Mucosa of rectum (tissue), 2 donors: ENCODE measurements around the gene KASH5.

Source experiments
- H3K27ac ChIP-seq, 2 donors: one replicate each; pipeline ENCODE4 v1.7.0; 2013; ENCODE audit warnings: inconsistent platforms in 2 of 2, low read depth in 2 of 2, low read length in 2 of 2
- H3K27me3 ChIP-seq, 2 donors: one replicate each; pipeline ENCODE4 v1.7.0; 2013; ENCODE audit warnings: low read length in 2 of 2; ENCODE audit not compliant: control insufficient read depth in 2 of 2, insufficient read depth in 2 of 2
- H3K36me3 ChIP-seq, 2 donors: one replicate each; pipeline ENCODE4 v1.7.0; 2013; ENCODE audit warnings: low read length in 2 of 2; ENCODE audit not compliant: control insufficient read depth in 2 of 2, insufficient read depth in 2 of 2
- H3K4me1 ChIP-seq, 2 donors: one replicate each; pipeline ENCODE4 v1.7.0; 2013; ENCODE audit warnings: low read length in 2 of 2, mild to moderate bottlenecking in 1 of 2; ENCODE audit not compliant: control insufficient read depth in 2 of 2, insufficient read depth in 2 of 2
- H3K4me3 ChIP-seq, 2 donors: one replicate each; pipeline ENCODE4 v1.7.0; 2013; ENCODE audit warnings: low read length in 2 of 2
- H3K9ac ChIP-seq, 2 donors: one replicate each; pipeline ENCODE4 v1.7.0; 2013; ENCODE audit warnings: low read length in 2 of 2, low read depth in 1 of 2, mild to moderate bottlenecking in 1 of 2
- H3K9me3 ChIP-seq, 2 donors: one replicate each; pipeline ENCODE4 v1.7.0; 2013; ENCODE audit warnings: low read length in 2 of 2; ENCODE audit not compliant: control insufficient read depth in 2 of 2
- donor health status: healthy.
- donor health status: Normal muscosa, but diverticular disease.

KASH5 gene

DNA sequence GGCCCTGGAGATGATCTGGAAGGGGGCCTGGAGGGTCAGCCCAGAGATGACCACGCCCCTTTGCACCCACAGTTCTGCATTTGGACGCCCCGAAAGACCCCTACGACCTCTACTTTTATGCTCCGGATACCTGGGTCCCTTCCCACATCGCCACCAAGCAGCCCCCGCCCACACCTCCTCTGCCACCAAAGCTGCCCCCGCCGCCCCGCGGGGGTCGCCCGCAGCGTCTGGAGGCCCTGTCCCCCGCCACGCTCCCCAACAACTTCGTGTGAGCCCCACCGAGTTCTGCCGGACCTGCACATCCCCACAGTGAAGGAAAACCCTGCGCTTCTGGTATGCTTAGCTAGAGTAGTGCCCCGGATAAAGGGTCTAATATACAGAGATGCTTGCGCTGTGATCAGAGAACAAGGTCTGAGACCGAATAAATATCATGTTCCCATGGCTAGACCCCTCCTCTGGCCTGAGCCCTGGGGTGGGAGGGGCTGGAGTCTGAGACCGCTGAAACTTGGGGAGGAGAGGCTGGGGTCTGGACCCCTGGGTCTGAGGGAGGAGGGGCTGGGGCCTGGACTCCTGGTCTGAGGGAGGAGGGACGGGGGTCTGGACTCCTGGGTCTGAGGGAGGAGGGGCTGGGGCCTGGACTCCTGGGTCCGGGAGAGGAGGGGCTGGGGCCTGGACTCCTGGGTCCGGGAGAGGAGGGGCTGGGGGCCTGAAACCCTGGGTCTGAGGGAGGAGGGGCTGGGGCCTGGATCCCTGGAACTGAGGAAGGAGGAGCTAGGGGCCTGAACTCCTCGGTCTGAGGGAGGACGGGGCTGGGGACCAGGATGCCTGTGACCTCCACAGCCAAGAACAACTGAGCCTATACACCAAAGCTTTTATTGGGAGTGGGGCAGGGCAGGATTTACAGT lies 40.8 kb downstream of the KASH5 start:
- peaks cover 67 to 77% of the 10 kb centered on the region in 2 donors for H3K27me3 ChIP-seq
- no peak overlapping the region for H3K27ac ChIP-seq
- H3K4me3 ChIP-seq: no peak overlapping the region
- no peaks in the 10 kb centered on the region for H3K36me3 ChIP-seq
- peaks cover 3 to 7% of the 10 kb centered on the region in 2 donors for H3K4me1 ChIP-seq
- no peaks in the 10 kb centered on the region for H3K9me3 ChIP-seq
- no peak overlapping the region for H3K9ac ChIP-seq

DNA sequence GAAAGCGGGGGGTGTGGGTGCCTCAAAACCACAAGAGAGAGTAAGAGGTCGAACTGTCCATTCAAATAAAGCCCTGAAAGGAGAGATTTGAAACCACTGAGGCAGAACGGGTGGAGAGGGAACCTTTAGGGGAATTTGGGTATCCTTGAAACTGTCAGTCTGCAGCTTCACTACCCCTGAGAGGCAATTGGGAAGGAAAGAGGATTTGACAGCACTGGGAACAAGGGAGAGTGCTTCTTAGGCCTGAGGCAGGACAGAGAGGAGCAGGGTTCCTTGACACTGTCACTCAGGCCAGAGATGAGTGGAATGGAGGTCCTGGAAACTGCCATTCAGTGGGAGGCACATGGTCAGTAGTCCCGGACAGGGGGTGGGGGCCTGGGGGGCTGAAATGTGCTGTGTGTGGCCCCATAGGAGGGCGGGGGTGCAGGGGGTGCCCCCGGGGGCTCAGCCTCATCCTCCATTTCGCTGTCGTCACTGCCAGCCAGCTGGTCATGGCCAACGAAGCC lies 42.2 kb downstream of the KASH5 start:
- peaks cover 68 to 73% of the 10 kb centered on the region in 2 donors for H3K27me3 ChIP-seq

GRCh38 chr19:49430678-49431329 lies 42.8 kb downstream of the KASH5 start:
- peaks cover 62 to 73% of the 10 kb centered on the region in 2 donors for H3K27me3 ChIP-seq
- H3K4me1 ChIP-seq: peaks cover 3 to 7% of the 10 kb centered on the region in 2 donors
- H3K36me3 ChIP-seq: no peaks in the 10 kb centered on the region
- H3K9ac ChIP-seq: no peak overlapping the region
- H3K9me3 ChIP-seq: no peaks in the 10 kb centered on the region
- H3K27ac ChIP-seq: no peak overlapping the region
- no peak overlapping the region for H3K4me3 ChIP-seq

More for the DNA sequence above, 42.2 kb downstream of the KASH5 start:
- Histone ChIP-seq H3K9me3 (no peaks in the 10 kb centered on the region), H3K9ac (no peak overlapping the region), H3K36me3 (no peaks in the 10 kb centered on the region), H3K4me3 (no peak overlapping the region), H3K4me1 (peaks cover 3 to 7% of the 10 kb centered on the region in 2 donors), H3K27ac (no peak overlapping the region)

DNA sequence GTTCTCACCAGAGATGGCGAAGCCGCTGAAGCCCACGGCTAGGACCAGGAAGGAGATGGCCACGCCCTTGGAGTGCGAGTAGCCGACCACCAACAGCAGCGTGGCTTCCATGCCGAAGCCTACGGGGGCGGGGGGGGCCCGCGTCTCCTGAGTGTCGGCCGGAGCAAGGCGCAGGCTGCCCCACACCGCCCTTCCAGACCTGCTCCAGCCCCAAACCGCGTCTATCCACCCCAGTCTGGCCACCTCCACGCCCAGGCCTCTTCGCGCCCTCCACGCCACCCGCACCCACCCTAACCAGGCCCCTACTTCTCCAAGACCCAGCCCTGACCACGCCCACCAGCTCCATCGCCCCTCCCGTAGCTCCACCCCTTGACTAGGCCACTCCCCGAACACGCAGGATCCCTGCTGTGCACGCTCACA lies 43.3 kb downstream of the KASH5 start:
- Histone ChIP-seq H3K27me3 (peaks cover 62 to 73% of the 10 kb centered on the region in 2 donors), H3K4me3 (no peak overlapping the region), H3K27ac (no peak overlapping the region), H3K9me3 (no peaks in the 10 kb centered on the region), H3K9ac (no peak overlapping the region), H3K4me1 (peaks cover 3 to 7% of the 10 kb centered on the region in 2 donors), H3K36me3 (no peaks in the 10 kb centered on the region)

DNA sequence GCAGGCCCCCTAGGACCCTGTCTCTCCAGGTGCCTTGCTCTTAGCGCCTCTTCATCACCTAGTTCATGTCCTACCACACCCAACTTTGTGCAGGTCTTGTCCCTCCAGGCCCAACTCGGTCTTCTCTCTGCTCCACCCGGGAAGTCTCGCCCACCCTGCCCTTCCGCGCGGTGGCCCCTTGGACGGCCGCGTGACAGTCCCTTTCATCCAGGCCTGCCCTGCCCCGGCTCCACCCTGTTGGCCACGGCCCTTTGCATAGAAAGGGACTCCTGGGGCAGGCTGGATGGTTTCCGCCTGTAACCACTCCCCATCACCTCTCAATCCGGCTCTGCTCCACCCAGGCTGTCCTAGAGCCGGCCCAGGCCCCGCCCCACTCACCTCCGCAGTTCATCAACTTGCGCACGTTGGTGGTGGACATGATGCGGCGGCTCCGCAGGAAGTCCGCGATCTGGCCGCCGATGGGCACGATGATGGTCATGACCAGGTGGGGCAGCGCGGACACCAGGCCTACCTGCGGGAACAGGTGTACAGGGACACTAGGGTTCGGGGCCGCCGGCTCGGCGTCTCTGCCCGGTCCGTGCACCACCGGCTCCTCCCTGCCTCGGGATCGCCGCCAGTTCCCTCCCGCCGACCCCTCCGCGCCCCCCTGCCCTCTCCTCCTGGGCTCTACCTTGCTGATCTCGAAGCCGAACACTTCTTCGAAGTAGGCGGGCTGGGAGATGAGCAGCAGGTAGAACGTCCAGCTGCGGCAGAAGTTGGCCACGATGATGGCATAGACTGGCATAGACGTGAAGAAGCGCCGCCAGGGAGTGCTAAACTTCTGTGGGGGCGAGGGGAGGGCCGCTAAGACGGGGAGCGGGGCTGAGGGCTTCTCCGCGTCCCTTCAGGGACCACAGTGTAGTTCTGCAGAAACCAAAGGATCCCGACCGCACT lies 44.4 kb downstream of the KASH5 start:
- Histone ChIP-seq H3K9me3 (no peaks in the 10 kb centered on the region), H3K4me1 (peaks cover 3 to 7% of the 10 kb centered on the region in 2 donors), H3K27me3 (peaks cover 60 to 75% of the 10 kb centered on the region in 2 donors), H3K27ac (no peak overlapping the region), H3K4me3 (no peak overlapping the region), H3K9ac (no peak overlapping the region), H3K36me3 (no peaks in the 10 kb centered on the region)

- no peaks in the 10 kb centered on the region for H3K9me3 ChIP-seq
- peaks cover 63 to 78% of the 10 kb centered on the region in 2 donors for H3K27me3 ChIP-seq
- H3K27ac ChIP-seq: no peak overlapping the region
- no peak overlapping the region for H3K4me3 ChIP-seq
- peaks cover 2 to 3% of the 10 kb centered on the region in 2 donors for H3K4me1 ChIP-seq
- H3K9ac ChIP-seq: no peak overlapping the region
- H3K36me3 ChIP-seq: no peaks in the 10 kb centered on the region
Observed at GRCh38 chr19:49433240-49433901, 45.3 kb downstream of the KASH5 start.

DNA sequence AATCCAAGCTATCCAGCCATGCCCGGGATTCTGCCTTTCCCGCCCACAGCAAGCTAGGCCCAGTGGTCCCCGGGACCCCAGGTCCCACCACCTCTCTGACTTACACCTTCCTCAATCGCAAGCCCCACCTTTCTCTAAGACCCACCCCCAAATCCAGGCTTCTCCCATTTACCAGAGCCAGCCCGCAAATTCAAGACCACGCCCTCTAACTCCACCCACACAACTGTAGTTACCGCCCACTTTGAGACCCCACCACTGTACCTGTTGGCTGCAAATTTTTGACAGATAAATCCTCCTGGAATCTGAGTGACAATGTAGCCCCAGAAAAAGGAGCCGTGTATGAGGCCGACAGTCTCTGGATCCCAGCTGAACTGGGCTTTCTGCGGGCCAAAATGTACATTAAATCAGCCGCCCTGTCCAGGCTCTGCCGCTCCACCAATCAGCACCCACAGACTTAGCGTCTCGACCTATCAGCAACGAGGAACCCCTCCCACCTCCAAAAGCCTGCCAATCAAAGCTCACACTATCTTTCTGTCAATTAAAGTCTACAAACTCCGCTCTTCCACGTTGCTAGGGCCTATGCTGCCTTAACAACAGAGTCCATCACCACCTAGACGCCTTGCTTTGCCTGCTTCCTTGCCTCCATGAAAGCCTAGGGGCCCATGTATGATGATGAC lies 47.0 kb downstream of the KASH5 start:
- H3K27me3 ChIP-seq: peaks cover 60 to 80% of the 10 kb centered on the region in 2 donors

GRCh38 chr19:49435670-49436069 lies 47.6 kb downstream of the KASH5 start:
- H3K4me1 ChIP-seq: peaks cover 0 to 3% of the 10 kb centered on the region in 2 donors
- H3K9ac ChIP-seq: no peak overlapping the region
- peaks cover 61 to 81% of the 10 kb centered on the region in 2 donors for H3K27me3 ChIP-seq
- no peaks in the 10 kb centered on the region for H3K9me3 ChIP-seq
- H3K4me3 ChIP-seq: no peak overlapping the region
- H3K36me3 ChIP-seq: no peaks in the 10 kb centered on the region
- H3K27ac ChIP-seq: no peak overlapping the region

More for the DNA sequence above, 47.0 kb downstream of the KASH5 start:
- Histone ChIP-seq H3K4me1 (peaks cover 0 to 3% of the 10 kb centered on the region in 2 donors), H3K27ac (no peak overlapping the region), H3K4me3 (no peak overlapping the region), H3K9ac (no peak overlapping the region), H3K9me3 (no peaks in the 10 kb centered on the region), H3K36me3 (no peaks in the 10 kb centered on the region)
